Tibial artery (tissue), 4 donors: Measurements from ENCODE around the gene FARP1.

Experiments
- DNase-seq, 2 donors: peaks; one replicate each; pipeline ENCODE4 v3.0.0-alpha.2; 2019
- H3K27ac ChIP-seq, 2 donors: fragments of 200-600 bp; sonication (generic) in 1 of 2; 1 replicate in 1 of 2; 2 replicates in 1 of 2; pipeline ENCODE4 v1.5.1; 2018 to 2019; ENCODE audit warnings: mild to moderate bottlenecking in 1 of 2
- H3K27me3 ChIP-seq, 2 donors: fragments of 200-600 bp; sonication (generic) in 1 of 2; one replicate each; pipeline versions ENCODE4 v1.5.1 to v1.6.0; 2016 to 2019
- H3K36me3 ChIP-seq, 3 donors: fragments of 200-600 bp; sonication (generic) in 2 of 3; one replicate each; pipeline ENCODE4 v1.5.1; 2016 to 2019; ENCODE audit warnings: mild to moderate bottlenecking in 2 of 3
- H3K4me1 ChIP-seq, 4 donors: fragments of 200-600 bp; sonication (generic) in 2 of 4; 1 replicate in 3 of 4; 2 replicates in 1 of 4; pipeline ENCODE4 v1.5.1; 2016 to 2019
- H3K4me3 ChIP-seq, 2 donors: fragments of 200-600 bp; sonication (generic) in 1 of 2; 1 replicate in 1 of 2; 2 replicates in 1 of 2; pipeline ENCODE4 v1.5.1; 2018 to 2019; ENCODE audit warnings: mild to moderate bottlenecking in 2 of 2
- H3K9me3 ChIP-seq, 3 donors: fragments of 200-600 bp; sonication (generic) in 1 of 3; one replicate each; pipeline ENCODE4 v1.5.1; 2016 to 2019
- intact Hi-C: fragments of 100-400 bp; cut with DNase I; formaldehyde crosslinking; loops from one replicate; pipeline ENCODE4 v1.15.0; 2023; ENCODE audit warnings: low total_unique reads
- TF ChIP-seq, protein P1 (sequence below), 2 experiments: fragments of 200-600 bp in 1 of 2; fragments of 450-650 bp in 1 of 2; IDR thresholded peaks; one replicate each; pipeline ENCODE4 v1.5.1; 2017 to 2019; ENCODE audit warnings: antibody characterized with exemption in 2 of 2, mild to moderate bottlenecking in 1 of 2, moderate library complexity in 1 of 2

Gene FARP1

DNA sequence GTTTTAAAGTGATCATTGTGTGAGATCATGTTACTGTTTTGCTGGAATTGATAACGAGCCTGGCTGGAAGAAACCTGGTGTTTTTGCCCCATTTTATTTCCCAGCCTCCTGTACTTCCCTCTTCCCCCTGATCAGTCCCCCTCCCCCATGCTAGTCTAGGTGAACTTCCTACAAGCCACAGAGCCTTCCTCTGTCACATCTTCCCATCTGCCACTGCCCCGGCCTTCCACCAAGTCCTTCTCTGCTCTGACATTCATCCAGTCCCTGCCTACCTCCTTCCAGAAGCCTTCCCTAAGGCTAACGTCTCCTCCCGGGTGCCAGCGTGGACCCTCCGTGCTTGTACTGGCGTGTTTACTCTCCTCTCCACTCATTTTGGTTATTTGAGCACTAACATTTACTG, 14.3 kb downstream of the FARP1 start:
- Histone ChIP-seq H3K27me3 (no peaks in the 10 kb centered on the region), H3K4me1 (peaks cover 0 to 9% (median 0%) of the 10 kb centered on the region in 4 donors), H3K27ac (no peak overlapping the region), H3K4me3 (no peak overlapping the region), H3K36me3 (peaks cover 0 to 3% (median 0%) of the 10 kb centered on the region in 3 donors), H3K9me3 (no peaks in the 10 kb centered on the region)
- no peak for DNase-seq
- intact Hi-C loops = no loop called here
- TF ChIP-seq, protein P1, sequence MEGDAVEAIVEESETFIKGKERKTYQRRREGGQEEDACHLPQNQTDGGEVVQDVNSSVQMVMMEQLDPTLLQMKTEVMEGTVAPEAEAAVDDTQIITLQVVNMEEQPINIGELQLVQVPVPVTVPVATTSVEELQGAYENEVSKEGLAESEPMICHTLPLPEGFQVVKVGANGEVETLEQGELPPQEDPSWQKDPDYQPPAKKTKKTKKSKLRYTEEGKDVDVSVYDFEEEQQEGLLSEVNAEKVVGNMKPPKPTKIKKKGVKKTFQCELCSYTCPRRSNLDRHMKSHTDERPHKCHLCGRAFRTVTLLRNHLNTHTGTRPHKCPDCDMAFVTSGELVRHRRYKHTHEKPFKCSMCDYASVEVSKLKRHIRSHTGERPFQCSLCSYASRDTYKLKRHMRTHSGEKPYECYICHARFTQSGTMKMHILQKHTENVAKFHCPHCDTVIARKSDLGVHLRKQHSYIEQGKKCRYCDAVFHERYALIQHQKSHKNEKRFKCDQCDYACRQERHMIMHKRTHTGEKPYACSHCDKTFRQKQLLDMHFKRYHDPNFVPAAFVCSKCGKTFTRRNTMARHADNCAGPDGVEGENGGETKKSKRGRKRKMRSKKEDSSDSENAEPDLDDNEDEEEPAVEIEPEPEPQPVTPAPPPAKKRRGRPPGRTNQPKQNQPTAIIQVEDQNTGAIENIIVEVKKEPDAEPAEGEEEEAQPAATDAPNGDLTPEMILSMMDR (IDR thresholded peaks at IDR 0.05) = no peak

DNA sequence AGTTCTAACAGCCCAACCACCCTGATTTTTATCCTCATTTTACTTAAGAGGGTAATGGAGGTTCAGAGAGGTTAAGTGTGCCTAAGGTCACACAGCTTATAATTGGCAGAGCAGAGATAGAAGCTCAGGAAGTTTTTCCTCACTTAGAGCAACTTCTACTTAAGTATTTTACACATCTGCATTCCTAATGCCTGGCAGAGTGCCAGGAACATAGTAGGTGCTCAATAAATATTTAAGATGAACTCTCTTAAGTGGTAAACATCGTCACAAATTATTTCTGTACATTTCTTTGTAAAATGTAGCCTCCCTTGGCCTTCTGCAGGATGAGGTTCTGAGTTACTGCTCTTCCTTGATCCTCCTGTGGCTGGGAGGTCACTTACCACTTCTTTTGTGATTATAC, 14.7 kb downstream of the FARP1 start:
- no peaks in the 10 kb centered on the region for H3K9me3 ChIP-seq
- no peak overlapping the region for H3K4me3 ChIP-seq
- TF ChIP-seq, protein P1 (IDR thresholded peaks at IDR 0.05) = no peak
- DNase-seq = no peak
- intact Hi-C loops = no loop called here
- peaks cover 0 to 9% (median 0%) of the 10 kb centered on the region in 4 donors for H3K4me1 ChIP-seq
- H3K27ac ChIP-seq = no peak overlapping the region
- peaks cover 0 to 3% (median 0%) of the 10 kb centered on the region in 3 donors for H3K36me3 ChIP-seq
- H3K27me3 ChIP-seq = no peaks in the 10 kb centered on the region

DNA sequence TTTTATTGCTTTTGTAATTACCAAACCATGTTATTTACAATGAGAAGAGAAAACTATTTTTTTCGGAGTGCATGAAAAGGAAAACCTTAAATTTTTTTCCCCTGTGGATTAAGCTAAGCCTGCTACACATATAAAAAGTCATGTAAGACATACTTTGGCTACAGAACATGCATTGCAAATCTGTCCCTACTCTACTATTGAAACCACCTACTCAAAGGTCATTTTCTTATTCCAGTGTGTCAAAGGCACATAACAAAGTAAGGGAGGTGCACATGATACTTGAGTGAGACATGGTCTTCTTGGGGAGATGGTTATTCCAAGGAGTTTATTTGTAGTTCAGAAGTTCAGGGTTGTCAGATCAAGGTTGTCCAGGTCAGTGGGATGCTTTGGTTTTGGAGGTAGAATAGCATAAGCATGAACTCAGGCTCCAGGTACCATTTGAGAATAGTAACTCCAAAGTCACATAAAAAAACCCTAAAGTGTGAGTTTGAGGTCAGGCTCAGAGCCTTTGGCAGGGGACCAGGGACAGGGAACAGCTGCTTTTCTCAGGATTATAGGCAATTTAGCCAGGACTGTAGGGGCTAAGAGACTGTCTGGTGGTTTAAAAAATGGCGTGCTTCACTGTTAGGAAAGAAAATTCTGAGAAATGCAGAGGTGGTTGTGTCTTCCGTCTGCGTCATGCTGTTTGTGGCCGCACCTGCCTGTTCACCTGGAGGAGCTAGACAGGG, 15.4 kb downstream of the FARP1 start:
- H3K27me3 ChIP-seq = no peaks in the 10 kb centered on the region
- intact Hi-C loops = no loop called here
- no peak for DNase-seq

DNA sequence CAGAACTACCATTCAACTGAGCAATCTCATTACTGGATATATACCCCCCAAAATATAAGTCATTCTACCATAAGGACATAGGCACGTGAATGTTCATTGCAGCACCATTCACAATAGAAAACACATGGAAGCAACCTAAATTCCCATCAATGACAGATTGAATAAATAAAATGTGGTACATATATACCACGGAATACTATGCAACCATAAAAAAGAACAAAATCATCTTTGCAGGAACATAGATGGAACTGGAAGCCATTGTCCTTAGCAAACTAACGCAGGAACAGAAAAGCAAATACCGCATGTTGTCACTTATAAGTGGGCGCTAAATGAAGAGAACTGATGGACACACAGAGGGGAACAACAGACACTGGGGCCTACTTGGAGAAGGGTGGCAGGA, 20.0 kb downstream of the FARP1 start:
- TF ChIP-seq, protein P1 (IDR thresholded peaks at IDR 0.05) = no peak
- no peaks in the 10 kb centered on the region for H3K9me3 ChIP-seq
- intact Hi-C loops = no loop called here
- no peak overlapping the region for H3K27ac ChIP-seq
- no peak for DNase-seq
- H3K27me3 ChIP-seq = no peaks in the 10 kb centered on the region
- no peaks in the 10 kb centered on the region for H3K36me3 ChIP-seq
- H3K4me1 ChIP-seq = no peaks in the 10 kb centered on the region
- H3K4me3 ChIP-seq = no peak overlapping the region

More for the DNA sequence above, 15.4 kb downstream of the FARP1 start:
- Histone ChIP-seq H3K4me1 (peaks cover 0 to 9% (median 0%) of the 10 kb centered on the region in 4 donors), H3K4me3 (no peak overlapping the region), H3K36me3 (peaks cover 0 to 3% (median 0%) of the 10 kb centered on the region in 3 donors), H3K27ac (no peak overlapping the region), H3K9me3 (no peaks in the 10 kb centered on the region)
- TF ChIP-seq, protein P1 (IDR thresholded peaks at IDR 0.05) = no peak

DNA sequence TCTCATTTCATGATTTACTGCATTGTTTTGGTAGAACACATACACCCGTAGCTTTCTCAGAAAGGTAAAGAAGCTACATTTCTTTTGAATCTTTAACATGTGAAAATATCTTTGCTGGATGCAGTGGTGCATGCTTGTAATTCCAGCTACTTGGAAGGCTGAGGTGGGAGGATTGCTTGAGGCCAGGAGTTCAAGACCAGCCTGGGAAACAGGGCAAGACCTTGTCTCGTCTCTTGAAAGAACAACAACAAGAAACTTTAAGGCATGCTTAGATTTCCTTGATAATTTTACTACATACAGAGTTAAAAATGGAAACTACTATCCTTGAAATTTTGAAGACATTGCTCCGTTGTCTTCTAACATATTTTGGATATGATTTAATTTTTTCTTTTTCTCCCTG, 26.4 kb downstream of the FARP1 start:
- H3K4me3 ChIP-seq = no peak overlapping the region
- DNase-seq = no peak
- H3K27me3 ChIP-seq = no peaks in the 10 kb centered on the region
- no peak overlapping the region for H3K27ac ChIP-seq
- intact Hi-C loops = no loop called here
- no peaks in the 10 kb centered on the region for H3K9me3 ChIP-seq
- H3K36me3 ChIP-seq = no peaks in the 10 kb centered on the region
- TF ChIP-seq, protein P1 (IDR thresholded peaks at IDR 0.05) = no peak
- H3K4me1 ChIP-seq = peaks cover 0 to 34% (median 31%) of the 10 kb centered on the region in 4 donors
